HG03457 (cell line): Measurements from ENCODE around the gene SLC35E4.
"Not testable (repeated sequence)": the region's sequence is repeated elsewhere in the genome, so short reads cannot be mapped to it uniquely, and the experiment has no call there.

Experiments used
- ATAC-seq: cut with Tn5 transposase; IDR thresholded peaks from one replicate; pipeline ENCODE4 v1.9.1; 2021; ENCODE audit warnings: moderate number of reproducible peaks; ENCODE audit not compliant: unreplicated experiment

Gene SLC35E4

DNA sequence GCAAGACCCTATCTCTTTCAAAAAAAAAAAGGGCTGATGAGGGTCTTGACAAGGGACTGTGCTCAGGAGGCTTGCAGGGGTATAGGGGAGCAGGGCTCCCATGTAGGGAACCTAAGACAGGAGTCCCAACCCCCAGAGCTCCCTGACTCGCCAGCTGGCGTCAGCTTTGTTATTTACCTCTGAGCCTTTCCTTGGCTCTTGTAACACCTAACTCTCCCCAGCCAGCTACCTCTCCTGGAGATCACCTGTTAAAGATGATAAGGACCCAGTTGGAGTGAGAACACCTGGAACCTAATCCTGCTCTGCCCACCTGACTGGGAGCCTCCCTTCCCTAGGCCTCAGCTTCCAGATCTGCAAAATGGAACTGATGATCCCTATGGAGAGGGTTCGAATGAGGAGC lies 13.2 kb downstream of the SLC35E4 start:
- no peak for ATAC-seq

DNA sequence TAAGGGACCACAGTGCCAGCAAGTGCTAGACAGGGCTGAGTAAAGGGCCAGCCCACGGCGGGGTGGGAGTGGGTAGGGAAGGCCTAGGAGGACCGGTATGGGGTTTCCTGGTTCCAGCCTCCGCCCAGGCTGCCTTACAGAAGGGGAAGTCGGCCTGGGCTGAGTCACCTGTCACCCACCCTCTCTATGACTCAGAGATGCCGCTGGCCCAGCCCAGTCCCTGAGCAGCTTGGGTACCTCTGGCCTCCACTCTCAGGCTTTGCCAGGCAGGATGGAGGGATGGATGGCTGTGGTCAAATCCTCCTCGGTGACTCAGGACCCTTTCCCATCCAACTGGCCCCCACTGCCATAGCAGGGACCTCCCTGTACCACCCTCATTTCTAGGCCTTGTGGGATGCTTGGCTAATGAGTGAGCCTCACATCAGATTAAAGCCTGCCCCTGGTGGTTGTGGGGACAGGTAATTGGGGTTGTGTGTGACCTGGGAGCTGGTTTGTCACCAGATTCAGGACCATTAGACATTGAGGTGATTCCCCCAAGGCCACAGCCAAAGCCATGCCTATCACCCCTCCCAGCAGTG lies 13.9 kb downstream of the SLC35E4 start:
- no peak for ATAC-seq

DNA sequence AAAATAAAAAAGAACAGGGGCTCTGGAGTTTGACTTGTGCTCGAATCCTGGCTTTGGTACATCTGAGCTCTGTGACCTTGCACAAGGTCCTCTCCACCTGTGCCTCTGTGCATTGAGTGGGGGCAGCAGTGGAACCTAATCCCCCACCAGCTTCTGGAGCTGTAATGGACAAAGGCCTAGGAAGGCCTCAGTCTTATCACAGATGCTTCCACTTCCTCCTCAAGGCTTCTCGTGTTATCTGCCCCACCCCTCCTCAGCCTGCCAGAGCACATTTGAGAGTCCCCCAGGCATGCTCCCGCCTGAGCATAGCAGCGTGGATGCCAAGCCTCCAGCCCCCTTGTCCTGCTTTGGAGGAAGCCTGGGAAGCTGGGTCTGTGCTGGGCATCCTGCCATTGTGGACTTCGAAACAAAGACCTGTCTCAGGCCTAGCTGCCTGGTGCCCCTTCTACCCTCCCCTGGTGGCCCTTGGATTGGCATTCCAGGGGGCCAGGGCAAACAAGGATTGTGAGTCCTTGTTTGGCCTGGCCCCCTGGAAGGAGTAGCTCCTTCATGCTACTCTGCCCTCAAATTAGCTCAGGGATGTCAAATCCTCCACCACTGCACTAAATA lies 15.0 kb downstream of the SLC35E4 start:
- ATAC-seq = no peak

DNA sequence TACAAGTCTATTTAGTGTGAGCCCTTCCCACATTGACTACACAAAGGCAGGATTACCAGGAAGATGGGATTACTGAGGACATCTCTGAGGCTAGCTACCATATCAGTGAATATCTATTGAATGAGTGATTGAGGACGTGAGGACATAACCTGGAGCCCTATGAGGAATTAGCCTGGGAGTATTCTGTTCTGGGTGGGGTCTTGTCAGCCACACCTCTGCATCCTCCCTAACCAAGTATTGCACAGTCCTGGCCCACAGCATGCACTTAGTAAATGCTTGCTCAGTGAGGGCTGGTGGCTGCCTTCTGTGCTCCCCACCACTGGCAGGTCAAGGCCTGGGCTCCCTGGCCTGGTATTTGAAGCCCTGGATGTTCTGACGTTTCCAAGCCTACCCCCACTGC lies 17.3 kb downstream of the SLC35E4 start:
- ATAC-seq = no peak

DNA sequence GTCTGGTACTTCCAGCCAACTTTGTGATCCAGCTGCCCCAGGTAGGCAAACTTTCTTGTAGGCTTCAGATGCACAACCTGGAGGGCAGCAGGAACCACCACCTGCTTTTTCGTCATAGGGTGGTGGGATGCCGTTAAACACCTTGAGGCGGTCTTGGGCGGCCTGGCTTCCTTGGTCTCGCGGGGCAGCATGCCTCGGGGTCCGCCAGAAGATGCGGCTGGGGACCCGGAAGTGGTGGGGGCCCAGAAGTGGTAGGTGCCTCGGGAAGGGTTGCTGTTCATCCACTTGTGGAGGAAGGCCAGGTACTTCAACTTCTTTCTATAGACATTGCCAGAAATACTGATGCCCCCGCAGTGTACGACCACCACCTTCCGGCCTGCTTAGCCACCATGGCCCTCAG lies 18.8 kb downstream of the SLC35E4 start:
- ATAC-seq = no peak

DNA sequence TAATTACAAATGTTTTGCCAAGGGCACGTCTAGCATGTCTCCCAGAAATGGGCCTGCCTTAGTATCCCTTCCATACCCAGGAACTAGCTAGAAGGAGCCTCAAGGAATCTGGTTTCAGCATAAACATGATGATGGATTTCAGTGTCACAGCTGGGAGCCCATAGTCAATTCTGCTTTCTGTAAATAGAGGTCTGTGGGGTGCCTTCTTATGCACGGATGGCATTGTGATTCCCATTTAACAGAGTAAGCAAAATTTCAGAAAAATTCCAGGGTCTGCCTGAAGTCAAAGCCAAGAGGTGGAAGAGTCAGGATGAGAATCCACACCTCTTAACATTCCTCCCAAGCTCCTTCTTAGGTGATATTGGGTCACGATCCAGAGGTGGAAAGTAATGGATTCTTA lies 20.0 kb downstream of the SLC35E4 start:
- no peak for ATAC-seq

DNA sequence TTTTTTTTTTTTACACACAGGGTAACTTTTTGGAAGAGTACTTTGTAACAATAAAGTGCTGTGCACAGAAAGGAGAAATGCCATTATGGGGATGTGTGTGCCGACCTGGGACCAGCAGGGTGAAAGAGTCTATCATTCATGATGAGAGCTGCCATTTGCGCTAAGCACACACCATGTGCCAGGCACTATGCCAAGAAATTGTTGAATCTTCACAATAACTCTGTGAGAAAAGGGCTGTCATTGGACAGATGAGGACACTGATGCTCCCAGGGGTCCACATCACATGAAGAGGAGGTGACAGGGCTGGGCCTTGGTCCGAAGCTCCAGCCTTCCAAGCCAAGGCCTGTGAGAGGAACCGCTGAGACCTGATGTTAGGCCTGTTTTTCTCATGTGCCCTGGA lies 26.5 kb downstream of the SLC35E4 start:
- no peak for ATAC-seq

DNA sequence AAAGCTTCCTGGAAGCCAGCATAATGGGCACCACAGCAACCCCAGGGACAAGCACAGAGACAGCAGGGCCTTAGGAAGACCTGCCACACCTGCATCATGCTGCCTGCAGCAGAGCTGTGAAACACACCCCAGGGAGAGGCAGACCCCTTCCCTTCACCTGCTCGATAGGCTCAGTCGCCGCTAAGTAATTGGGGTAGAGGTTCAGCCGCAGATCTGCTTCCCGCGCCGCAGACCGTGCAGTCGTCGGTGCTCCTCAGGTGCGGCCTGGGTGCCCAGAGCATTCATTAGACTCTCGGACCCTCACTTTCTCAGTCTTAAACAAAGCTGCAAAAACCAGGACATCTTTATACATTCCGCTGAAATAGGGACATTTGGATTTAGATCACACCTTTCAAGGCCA lies 29.2 kb downstream of the SLC35E4 start:
- no peak for ATAC-seq

DNA sequence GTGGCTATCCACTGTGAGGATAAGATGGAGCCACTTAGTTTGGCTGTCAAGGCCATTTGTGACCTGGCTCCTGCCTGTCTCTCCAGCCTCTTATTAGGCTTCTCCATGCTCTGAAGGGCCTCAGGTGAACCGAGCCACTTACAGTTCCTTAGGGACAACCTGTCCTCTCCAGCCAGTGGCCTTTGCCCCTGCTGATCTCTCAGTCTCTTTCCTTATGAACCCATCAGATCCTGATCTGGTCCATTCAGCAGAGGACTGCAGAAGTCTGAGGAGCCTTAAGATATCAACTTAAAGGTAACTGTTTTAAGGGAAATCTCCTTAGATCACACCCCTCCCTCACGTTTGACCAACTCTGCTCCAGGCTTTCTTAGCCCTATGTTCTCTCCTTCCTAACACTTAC lies 29.7 kb downstream of the SLC35E4 start:
- no peak for ATAC-seq

DNA sequence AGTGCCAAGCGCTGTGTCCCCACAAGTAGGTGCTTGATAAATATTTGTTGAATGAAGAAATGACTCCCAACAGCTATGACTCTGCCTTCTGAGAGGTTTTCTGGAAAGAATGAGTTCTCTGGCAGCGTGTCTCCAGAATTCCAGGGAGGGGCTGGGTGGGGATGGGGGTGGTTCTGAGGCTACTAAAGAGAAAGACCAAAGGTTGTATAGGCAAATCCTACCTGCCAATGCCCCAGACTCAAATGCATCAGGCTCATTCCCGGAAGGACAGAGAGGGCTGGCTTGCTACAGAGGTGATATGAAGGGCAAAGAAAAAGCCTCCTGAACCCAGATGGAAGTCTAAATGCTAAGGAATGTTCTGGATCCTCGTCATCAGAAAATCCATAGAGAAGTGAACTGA lies 30.2 kb downstream of the SLC35E4 start:
- ATAC-seq = no peak

DNA sequence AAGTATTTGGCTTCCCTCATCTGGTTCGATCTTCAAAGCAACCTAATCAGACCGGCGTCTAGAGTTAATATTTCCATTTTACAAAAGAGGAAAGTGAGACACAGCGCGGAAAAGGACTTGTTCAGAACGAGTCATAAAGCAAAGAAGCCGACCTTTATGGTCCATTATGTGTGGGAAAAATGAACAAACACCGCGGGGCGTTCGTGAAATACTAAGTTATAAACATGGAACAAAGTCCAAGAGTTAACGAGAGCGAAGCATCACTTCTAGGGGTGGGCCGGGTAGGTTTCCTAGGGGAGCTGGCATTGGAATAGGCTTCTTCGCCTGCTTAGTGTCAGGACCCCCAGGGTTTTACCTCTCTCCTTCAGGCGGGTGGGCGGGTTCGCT lies 31.5 kb downstream of the SLC35E4 start:
- ATAC-seq = no peak

DNA sequence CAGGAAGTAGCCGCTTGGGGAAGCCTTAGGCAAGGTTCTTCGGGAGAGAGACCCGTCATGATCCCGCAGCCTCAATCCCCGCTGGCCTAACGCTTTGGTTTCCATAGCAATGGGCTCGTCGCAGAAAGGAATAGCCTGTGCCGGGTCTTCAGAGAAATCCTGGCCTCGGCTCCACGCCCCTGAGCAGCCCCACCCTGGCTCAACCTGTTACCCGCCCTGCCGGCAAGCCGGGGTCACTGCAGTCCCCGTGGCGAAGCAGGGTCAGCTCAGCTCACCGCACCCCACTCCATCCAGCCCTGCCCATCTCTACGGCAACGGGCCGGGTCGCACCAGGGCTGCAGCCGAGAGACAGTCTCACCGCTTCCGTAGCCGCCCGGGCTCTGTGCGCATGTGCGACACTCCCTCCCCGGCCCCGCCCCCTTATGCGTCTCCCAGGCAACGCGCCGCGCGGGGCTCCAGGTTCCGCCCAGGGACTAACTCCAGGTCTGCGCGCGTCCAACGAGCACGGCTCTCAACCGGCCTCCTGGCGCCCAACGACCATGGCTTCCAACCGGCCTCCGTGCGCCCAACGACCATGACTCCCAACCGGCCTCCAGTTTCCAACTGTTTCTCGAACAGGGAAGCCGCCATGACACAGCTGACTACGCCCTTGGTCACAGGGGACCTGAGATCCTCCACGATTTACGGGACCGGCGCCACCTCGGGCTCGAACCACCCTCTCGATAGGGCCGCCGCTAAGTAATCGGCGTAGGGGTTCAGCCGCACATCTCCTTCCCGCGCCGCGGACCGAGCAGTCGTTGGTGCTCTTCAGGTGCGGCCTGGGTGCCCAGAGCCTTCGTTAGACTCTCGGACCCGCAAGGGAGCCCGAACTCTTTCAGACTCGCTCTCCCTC lies 32.2 kb downstream of the SLC35E4 start, which contains the start of gene DUSP18:
TSS of gene DUSP18 (minus strand) at position 382 of the 892 bp plus-strand sequence. CDS start 3,872 bp downstream, outside the sequence.
- ATAC-seq = peak; percentile 69

DNA sequence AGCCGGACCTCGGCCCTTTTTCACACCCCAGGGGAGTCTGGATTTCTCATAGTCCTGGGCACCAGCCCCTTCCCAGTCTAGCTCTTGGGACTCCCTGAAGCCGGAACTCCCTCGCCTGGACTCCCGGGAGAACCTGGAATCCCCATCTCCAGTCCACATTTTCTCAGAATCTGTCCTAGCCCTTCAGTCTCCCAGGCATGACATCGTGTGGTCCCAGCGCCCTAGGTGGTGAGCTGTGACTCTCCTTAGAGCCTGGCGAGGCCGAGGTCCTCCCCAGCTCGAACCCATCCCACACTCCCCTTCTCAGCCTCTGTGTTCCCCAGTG lies 32.8 kb downstream of the SLC35E4 start:
- ATAC-seq = no peak

DNA sequence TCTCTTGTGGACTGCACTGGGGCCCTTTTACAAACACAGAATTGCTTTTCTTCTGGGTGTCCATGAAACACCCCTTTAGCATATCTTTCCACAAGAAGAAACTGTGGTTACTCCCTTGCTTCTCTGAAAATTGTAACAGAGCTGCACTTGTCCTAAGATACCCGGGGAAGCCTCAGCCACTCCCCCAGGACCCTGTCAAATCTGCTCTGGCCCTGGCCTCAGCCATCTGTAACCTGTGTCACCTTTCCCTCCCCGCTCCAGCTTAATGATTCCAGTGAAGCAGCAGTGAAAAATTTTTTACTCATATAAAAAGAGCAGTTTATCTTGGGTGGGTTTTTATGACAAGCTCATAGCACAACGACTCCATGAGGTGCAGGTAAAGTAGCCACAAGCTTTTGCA lies 35.5 kb downstream of the SLC35E4 start:
- no peak for ATAC-seq

DNA sequence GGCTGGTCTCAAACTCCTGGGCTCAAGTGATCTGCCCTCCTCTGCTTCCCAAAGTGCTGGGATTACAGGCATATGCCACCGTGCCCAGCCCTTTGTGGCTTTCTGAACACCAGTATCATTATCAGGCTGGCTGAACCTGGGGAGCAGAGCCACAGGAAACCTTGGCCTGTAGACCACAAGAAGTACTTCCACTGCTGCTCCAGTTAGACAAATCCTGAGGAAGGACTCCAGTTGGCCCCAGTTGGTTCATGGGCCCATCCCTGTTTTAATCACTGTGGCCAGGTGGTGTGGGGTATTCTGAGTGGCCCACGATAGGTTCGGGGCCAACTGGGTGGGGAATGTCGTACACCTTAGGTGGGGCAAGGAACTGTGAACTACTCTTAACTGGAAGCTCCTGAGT lies 37.6 kb downstream of the SLC35E4 start:
- no peak for ATAC-seq

DNA sequence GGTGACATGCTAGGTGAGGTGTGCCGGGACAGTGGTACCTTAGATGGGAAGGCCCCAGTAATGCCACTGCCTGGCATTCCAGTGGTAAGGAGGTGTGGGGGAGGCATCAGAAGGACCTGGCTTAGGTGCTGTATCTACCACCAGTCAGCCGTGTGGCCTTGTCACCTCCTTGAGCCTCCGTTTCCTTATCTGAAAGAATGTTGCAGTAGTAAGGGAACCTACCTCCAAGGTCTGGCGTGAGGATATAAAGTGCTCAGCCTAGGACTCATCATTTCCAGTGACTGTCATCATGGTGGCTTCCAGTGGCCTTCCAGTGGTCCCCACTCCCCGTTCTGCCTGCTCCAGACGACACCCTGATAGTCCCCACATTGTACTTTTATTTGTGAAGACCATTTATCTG lies 38.9 kb downstream of the SLC35E4 start:
- ATAC-seq = no peak

DNA sequence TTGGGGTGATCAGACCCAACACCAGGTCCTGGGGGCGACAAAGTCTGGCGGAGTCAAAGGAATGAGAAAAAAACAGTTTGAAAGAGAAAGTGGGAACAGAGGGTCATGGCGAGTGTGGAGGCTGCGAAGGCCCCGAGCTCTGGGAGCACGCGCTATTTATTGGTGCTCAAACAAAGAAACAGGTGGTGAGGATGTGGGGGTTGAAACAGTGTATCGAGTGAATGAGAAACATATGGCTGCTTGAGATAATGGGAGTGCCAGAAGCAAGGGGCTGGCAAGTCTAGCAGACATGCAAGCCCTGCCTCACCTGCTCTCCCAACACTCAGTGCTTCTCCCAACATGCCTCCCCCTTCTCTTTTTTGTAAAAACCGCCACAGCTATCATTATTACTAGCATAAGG lies 39.9 kb downstream of the SLC35E4 start:
- no peak for ATAC-seq

DNA sequence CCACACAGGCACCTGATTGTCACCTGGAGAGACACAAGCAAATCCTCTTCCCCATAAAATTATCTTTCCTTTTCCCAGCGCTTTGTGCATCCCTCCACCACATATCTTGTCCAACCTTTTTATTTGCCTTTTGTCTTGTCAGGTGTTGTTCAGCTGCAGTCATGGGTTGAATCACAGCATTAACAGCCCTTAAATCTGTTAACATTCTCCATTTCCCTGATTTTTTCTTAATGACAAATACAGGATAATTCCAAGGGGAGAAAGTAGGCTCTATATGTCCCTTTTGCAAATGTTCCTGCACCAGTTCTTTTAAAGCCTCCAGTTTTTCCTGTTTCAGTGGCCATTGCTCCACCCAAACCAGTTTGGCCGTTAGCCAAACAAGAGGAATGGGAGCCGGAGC lies 41.0 kb downstream of the SLC35E4 start:
- not testable (repeated sequence) for ATAC-seq

DNA sequence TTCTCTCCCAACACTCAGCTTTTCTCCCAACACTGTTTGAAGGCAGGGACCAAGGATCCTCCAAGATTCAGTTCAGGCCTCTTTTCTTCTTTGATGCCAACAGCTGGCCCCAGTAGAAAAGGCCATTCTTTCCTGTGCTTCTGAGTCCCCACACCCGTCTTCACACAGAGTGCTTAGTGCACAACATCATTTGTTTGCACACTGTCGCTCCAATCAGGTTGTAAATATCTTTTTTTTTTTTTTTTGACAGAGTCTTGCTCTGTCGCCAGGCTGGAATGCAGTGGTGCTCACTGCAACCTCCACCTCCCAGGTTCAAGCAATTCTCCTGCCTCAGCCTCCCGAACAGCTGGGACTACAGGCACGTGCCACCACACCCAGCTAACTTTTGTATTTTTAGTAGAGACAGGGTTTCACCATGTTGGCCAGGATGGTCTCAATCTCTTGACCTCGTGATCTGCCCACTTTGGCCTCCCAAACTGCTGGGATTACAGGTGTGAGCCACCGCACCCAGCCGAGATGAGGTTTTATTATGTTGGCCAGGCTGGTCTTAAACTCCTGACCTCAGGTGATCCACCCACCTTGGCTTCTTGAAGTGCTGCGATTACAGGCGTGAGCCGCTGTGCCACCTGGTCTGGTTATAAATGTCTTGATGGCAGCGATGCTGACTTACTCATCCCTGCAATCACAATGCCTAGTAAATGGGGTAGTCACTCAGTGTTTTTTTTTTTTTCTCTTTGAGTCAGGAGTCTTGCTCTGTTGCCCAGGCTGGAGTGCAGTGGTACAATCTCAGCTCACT lies 44.5 kb downstream of the SLC35E4 start:
- ATAC-seq = not testable (repeated sequence)

DNA sequence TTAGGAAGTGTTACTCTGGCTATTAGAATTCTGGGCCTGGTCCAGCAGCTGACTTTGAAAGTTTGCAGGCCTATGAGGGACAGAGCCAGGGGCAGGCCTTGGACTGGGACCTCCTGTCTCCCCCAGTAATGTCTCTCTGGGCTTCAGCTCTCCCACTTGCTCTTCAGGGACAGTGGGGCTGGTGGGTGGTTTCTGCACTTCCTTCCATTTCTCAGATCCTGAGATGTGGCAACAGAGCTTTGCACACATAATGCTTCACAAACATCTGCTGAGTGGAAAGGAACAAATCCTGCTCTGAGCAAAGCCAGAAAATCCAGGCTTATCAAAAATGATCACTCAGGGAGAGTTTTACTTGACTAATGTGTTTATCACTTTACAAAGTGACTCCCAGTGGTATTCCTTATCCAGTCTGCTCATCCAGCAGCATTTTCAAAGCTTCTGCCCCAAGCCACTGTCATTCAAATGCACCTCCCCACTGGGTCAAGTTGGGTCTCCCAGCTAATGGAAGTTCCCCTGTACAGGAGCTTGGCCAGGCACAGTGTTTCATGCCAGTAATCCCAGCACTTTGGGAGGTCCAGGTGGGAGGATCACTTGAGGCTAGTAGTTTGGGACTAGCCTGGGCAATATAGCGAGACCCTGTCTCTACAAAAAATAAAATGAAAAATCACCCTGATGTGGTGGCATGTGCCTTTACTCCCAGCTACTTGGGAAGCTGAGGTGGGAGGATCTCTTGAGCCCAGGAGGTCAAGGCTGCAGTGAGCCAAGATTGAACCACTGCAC lies 45.6 kb downstream of the SLC35E4 start:
- no peak for ATAC-seq

DNA sequence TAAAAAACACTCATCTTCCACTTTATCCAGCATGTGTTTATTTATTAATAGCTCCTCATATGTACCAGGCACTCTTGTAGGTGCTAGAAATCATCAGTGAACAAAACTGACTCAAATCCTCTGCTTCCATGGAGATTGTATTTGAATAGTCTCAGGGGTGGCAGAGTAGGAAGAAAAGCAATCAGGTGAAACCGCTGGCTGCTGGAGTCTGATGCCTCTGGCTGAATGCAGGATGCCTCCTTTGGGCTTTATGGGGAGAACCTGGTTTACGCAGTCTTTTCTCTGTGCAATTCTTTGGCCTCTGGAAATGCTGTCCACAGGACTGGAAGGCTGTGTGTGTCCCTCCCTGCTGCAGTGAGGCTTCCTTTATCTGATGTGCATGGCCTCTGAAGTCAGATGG lies 46.2 kb downstream of the SLC35E4 start:
- ATAC-seq = no peak
